Measurements from ENCODE around the gene CYBB. TPM values are rescaled to one million over a fixed set of nuclear protein-coding genes. Genes with fewer than 3 reads are reported as not detected.

CYBB gene
- total RNA-seq, 3 donors from 2014 or later: 13.1 to 25.5 (median 23.5) TPM

DNA sequence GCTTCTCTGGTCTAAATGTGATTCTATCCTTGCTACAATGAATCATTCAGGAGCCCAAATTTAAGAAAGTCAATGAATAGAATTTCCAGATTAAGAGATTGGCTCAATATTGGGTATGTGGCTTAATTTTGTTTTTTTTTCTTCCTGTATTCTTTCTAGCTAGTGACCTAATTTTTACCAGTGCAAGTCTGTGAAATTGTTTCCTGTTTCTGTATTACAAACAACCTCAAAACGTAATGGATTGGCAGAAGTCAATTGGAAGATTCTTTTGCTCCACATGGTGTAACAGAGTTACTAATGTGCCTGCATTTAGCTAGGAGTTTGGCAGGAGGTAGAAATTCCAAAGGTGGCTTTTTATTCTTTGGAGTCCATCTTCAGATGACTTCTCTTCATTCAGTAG lies 49.9 kb downstream of the CYBB start:
- TF ChIP-seq, protein P1, sequence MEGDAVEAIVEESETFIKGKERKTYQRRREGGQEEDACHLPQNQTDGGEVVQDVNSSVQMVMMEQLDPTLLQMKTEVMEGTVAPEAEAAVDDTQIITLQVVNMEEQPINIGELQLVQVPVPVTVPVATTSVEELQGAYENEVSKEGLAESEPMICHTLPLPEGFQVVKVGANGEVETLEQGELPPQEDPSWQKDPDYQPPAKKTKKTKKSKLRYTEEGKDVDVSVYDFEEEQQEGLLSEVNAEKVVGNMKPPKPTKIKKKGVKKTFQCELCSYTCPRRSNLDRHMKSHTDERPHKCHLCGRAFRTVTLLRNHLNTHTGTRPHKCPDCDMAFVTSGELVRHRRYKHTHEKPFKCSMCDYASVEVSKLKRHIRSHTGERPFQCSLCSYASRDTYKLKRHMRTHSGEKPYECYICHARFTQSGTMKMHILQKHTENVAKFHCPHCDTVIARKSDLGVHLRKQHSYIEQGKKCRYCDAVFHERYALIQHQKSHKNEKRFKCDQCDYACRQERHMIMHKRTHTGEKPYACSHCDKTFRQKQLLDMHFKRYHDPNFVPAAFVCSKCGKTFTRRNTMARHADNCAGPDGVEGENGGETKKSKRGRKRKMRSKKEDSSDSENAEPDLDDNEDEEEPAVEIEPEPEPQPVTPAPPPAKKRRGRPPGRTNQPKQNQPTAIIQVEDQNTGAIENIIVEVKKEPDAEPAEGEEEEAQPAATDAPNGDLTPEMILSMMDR (IDR thresholded peaks at IDR 0.05): no peak
- TF ChIP-seq POLR2A (IDR thresholded peaks at IDR 0.05): no peak
- TF ChIP-seq POLR2AphosphoS5 (IDR thresholded peaks at IDR 0.05): no peak
- Histone ChIP-seq H3K4me3 (no peak overlapping the region), H3K36me3 (no peaks in the 10 kb centered on the region), H3K4me1 (no peaks in the 10 kb centered on the region), H3K9me3 (no peaks in the 10 kb centered on the region), H3K27me3 (peaks cover 0 to 11% of the 10 kb centered on the region in 2 donors), H3K27ac (no peak overlapping the region)
- no peak for DNase-seq (ENCODE audit: low spot score in 2 of 2)
- intact Hi-C loops (cut with DNase I; ENCODE audit: low total_unique reads): no loop called here

DNA sequence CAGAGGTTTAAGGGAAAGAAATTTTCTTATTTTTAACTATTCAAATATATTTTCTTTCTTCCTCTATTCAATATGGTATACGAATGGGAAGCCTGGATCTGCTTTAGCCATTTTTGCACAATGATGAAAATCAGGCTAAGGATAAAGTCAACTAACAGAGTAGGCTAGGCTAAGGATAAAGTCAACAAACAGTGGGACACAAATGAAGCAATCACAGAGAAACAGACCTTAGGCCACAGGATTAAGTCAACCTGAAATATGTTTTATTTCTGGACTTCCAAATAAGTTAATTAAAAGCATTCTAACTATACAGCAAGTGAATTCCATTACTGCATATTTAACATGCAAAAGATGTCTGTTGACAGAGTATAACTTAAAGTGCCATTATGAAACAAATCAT lies 50.5 kb downstream of the CYBB start:
- intact Hi-C loops (cut with DNase I; ENCODE audit: low total_unique reads): no loop called here
- Histone ChIP-seq H3K36me3 (no peaks in the 10 kb centered on the region), H3K27ac (no peak overlapping the region), H3K4me3 (no peak overlapping the region), H3K27me3 (peaks cover 0 to 11% of the 10 kb centered on the region in 2 donors), H3K4me1 (no peaks in the 10 kb centered on the region), H3K9me3 (no peaks in the 10 kb centered on the region)
- no peak for DNase-seq (ENCODE audit: low spot score in 2 of 2)
- TF ChIP-seq, protein P1 (IDR thresholded peaks at IDR 0.05): no peak

DNA sequence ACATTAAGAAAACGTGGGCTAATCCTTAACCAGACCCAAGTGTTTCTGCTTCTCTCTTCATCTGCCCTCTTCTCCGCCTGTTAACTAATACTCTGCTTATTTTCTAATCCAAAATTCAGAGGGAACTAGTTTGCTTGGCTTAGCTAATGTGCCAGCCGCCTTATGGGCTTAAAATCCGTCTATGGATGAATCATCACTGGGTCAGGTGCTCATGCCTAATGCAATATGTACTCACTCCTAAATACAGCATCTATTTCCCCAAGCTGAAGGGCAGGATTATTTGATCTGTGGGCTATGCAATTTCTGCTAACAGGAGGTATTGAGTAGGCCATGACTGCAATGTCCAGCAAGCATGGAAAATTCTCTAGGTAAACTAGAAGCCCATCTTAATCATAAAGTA lies 55.1 kb downstream of the CYBB start:
- no peak overlapping the region for H3K4me3 ChIP-seq
- no peak overlapping the region for H3K27ac ChIP-seq
- H3K36me3 ChIP-seq: no peaks in the 10 kb centered on the region
- no peaks in the 10 kb centered on the region for H3K4me1 ChIP-seq
- TF ChIP-seq, protein P1 (IDR thresholded peaks at IDR 0.05): no peak
- TF ChIP-seq POLR2AphosphoS5 (IDR thresholded peaks at IDR 0.05) (no peak), POLR2A (IDR thresholded peaks at IDR 0.05) (no peak)
- peaks cover 0 to 8% of the 10 kb centered on the region in 2 donors for H3K27me3 ChIP-seq
- intact Hi-C loops (cut with DNase I; ENCODE audit: low total_unique reads): no loop called here
- no peak for DNase-seq (ENCODE audit: low spot score in 2 of 2)
- no peaks in the 10 kb centered on the region for H3K9me3 ChIP-seq

DNA sequence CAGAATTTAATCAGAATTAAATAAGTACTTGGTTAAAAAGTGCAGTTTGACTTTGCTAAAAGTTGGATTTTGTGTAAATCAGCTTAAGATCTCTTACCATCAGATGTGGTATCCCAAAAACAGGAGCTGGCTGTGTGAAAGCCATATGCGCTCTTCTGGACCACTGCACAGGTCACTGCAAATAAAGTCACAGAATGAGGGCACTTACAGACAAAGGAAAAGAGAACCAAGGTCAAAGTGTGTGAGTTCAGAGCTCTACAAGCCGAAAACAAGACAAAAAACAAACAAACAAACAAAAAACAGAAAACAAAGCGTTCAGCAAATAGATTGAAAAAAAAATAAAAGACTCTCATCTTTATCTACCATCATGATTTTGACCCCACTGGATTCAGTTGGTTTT lies 61.1 kb downstream of the CYBB start:
- H3K27ac ChIP-seq: no peak overlapping the region
- H3K27me3 ChIP-seq: peaks cover 0 to 16% of the 10 kb centered on the region in 2 donors
- no peak for DNase-seq (ENCODE audit: low spot score in 2 of 2)
- intact Hi-C loops (cut with DNase I; ENCODE audit: low total_unique reads): no loop called here
- no peaks in the 10 kb centered on the region for H3K4me1 ChIP-seq
- TF ChIP-seq, protein P1 (IDR thresholded peaks at IDR 0.05): no peak
- no peak for TF ChIP-seq POLR2A (IDR thresholded peaks at IDR 0.05)
- TF ChIP-seq POLR2AphosphoS5 (IDR thresholded peaks at IDR 0.05): no peak
- H3K9me3 ChIP-seq: no peaks in the 10 kb centered on the region
- no peak overlapping the region for H3K4me3 ChIP-seq
- H3K36me3 ChIP-seq: no peaks in the 10 kb centered on the region

DNA sequence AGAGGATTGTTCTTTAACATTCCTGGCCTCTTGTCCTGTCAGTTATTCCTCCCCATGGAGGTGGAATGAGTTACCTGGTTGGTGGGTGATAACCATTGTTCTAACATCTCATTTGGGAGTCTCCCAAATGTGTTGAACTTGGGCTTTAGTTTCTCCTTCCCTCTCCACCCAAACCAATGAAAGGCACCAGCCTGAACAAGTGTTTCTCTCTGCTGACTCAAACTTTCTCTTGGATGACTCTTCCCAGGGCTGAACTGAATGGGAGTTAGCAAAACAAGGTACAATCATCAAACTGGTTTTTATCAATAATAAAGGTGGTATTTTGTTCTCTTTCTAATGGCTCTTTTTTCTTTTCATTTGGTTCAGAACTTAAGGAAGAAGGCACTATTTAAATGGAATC lies 64.8 kb downstream of the CYBB start:
- intact Hi-C loops (cut with DNase I; ENCODE audit: low total_unique reads): no loop called here
- TF ChIP-seq POLR2A (IDR thresholded peaks at IDR 0.05): no peak
- TF ChIP-seq POLR2AphosphoS5 (IDR thresholded peaks at IDR 0.05): no peak
- TF ChIP-seq, protein P1 (IDR thresholded peaks at IDR 0.05): no peak
- Histone ChIP-seq H3K27me3 (peaks cover 0 to 21% of the 10 kb centered on the region in 2 donors), H3K4me3 (no peak overlapping the region), H3K9me3 (no peaks in the 10 kb centered on the region), H3K27ac (no peak overlapping the region), H3K4me1 (no peaks in the 10 kb centered on the region), H3K36me3 (no peaks in the 10 kb centered on the region)
- DNase-seq (ENCODE audit: low spot score in 2 of 2): no peak
